HepG2 (cell line): ENCODE results near the gene ATXN1L. TPM values are rescaled to one million over a fixed set of nuclear protein-coding genes. Genes with fewer than 3 reads are reported as not detected.

Experiments
- BORCS8-MEF2B ChIP-seq: sonication (generic); formaldehyde crosslinking; IDR thresholded peaks from 2 replicates; pipeline ENCODE4 v1.8.0; 2022; ENCODE audit warnings: mild to moderate bottlenecking, missing genetic modification reagents
- CEBPG ChIP-seq: IDR thresholded peaks from 2 replicates; pipeline ENCODE4 v1.6.1; 2016
- CHD2 ChIP-seq: IDR thresholded peaks from 2 replicates; pipeline ENCODE4 v1.6.1; 2011; ENCODE audit warnings: low read depth, low read length, improper control_type of control experiment
- JARID2 ChIP-seq: sonication (generic); formaldehyde crosslinking; IDR thresholded peaks from 2 replicates; pipeline ENCODE4 v1.8.1; 2023; ENCODE audit warnings: missing genetic modification reagents, inconsistent platforms; ENCODE audit not compliant: insufficient replicate concordance
- KLF6 ChIP-seq: IDR thresholded peaks from 2 replicates; pipeline ENCODE4 v1.8.0; 2016; ENCODE audit warnings: missing biosample characterization, missing genetic modification reagents
- MAFK ChIP-seq, 2 experiments: IDR thresholded peaks in 1 of 2; conservative IDR thresholded peaks in 1 of 2; 2 replicates each; pipeline ENCODE4 v1.6.1; 2011; ENCODE audit warnings: improper control_type of control experiment in 2 of 2, low read length in 2 of 2
- SALL2 ChIP-seq: sonication (generic); formaldehyde crosslinking; IDR thresholded peaks from 2 replicates; pipeline ENCODE4 v1.8.1; 2023; ENCODE audit warnings: mild to moderate bottlenecking, missing genetic modification reagents, inconsistent platforms
- SP5 ChIP-seq: IDR thresholded peaks from 2 replicates; pipeline ENCODE4 v1.6.1; 2016; ENCODE audit warnings: low read depth, borderline replicate concordance
- STAT5B ChIP-seq: sonication (generic); formaldehyde crosslinking; IDR thresholded peaks from 2 replicates; pipeline ENCODE4 v1.4.0; 2020; ENCODE audit warnings: missing genetic modification reagents
- TARDBP ChIP-seq: sonication (generic); formaldehyde crosslinking; IDR thresholded peaks from 2 replicates; pipeline ENCODE4 v1.8.0; 2022; ENCODE audit warnings: mild to moderate bottlenecking, missing genetic modification reagents
- ZFAT ChIP-seq: sonication (generic); formaldehyde crosslinking; conservative IDR thresholded peaks from 2 replicates; pipeline ENCODE4 v1.8.1; 2023; ENCODE audit warnings: missing genetic modification reagents, inconsistent platforms
- ZKSCAN8 ChIP-seq: IDR thresholded peaks from 2 replicates; pipeline ENCODE4 v1.6.1; 2016; ENCODE audit warnings: borderline replicate concordance, missing genetic modification reagents, missing compliant biosample characterization
- ZNF160 ChIP-seq: sonication (generic); formaldehyde crosslinking; IDR thresholded peaks from 2 replicates; pipeline ENCODE4 v1.8.0; 2022; ENCODE audit warnings: mild to moderate bottlenecking, inconsistent platforms, missing genetic modification reagents
- ZNF3 ChIP-seq: IDR thresholded peaks from 2 replicates; pipeline ENCODE4 v1.7.0; 2017; ENCODE audit warnings: inconsistent platforms
- ZNF605 ChIP-seq: sonication (generic); formaldehyde crosslinking; IDR thresholded peaks from 2 replicates; pipeline ENCODE4 v1.8.0; 2022; ENCODE audit warnings: mild to moderate bottlenecking, missing genetic modification reagents
- polyA plus RNA-seq, 8 experiments: library from polyadenylated mRNA; depleted of rRNA in 3 of 8; stranded (reverse) in 7 of 8; unstranded in 1 of 8; fragments of >200 nt; fragmentation: Illumina TruSeq in 4 of 8; extraction: Trizol in 4 of 8; gene quantifications; 2 replicates each; pipeline versions ENCODE4 v1.2.1 to v1.2.3, GENCODE V29; 2011 to 2016; ENCODE audit warnings: low read depth in 4 of 8, missing spikeins in 1 of 8, mixed read lengths in 1 of 8; ENCODE audit not compliant: insufficient read depth in 1 of 8
- total RNA-seq, 5 experiments: library from RNA; depleted of rRNA; stranded (reverse); fragments of >200 nt; fragmentation: Illumina TruSeq; extraction: Trizol; gene quantifications; 2 replicates each; pipeline ENCODE4 v1.2.3, GENCODE V29; 2016; ENCODE audit warnings: low read depth in 1 of 5
- TF ChIP-seq, protein P1 (sequence below): IDR thresholded peaks from 2 replicates; pipeline ENCODE4 v1.6.1; 2016; ENCODE audit warnings: mild to moderate bottlenecking, missing biosample characterization, missing genetic modification reagents
- TF ChIP-seq, protein P2 (sequence below): sonication (generic); formaldehyde crosslinking; IDR thresholded peaks from 2 replicates; pipeline ENCODE4 v1.4.0; 2020; ENCODE audit warnings: missing genetic modification reagents, borderline replicate concordance
- TF ChIP-seq, protein P3 (sequence below): sonication (generic); formaldehyde crosslinking; conservative IDR thresholded peaks from 2 replicates; pipeline ENCODE4 v1.4.0; 2020; ENCODE audit warnings: missing genetic modification reagents
- TF ChIP-seq, protein P4 (sequence below): IDR thresholded peaks from 2 replicates; pipeline ENCODE4 v1.6.1; 2016; ENCODE audit warnings: missing biosample characterization, missing genetic modification reagents, low read depth
- TF ChIP-seq, protein P5 (sequence below): sonication (generic); formaldehyde crosslinking; IDR thresholded peaks from 2 replicates; pipeline ENCODE4 v1.5.1; 2020; ENCODE audit warnings: mild to moderate bottlenecking, moderate library complexity, missing genetic modification reagents
- TF ChIP-seq, protein P6 (sequence below): sonication (generic); formaldehyde crosslinking; IDR thresholded peaks from 2 replicates; pipeline ENCODE4 v1.8.1; 2023; ENCODE audit warnings: mild to moderate bottlenecking, moderate library complexity, missing genetic modification reagents

Gene ATXN1L
- total and polyA plus RNA-seq, 2 of the 13 experiments (the other 11 are each of a cell fraction or from before 2014, with no cell fraction given), result 20.0 to 22.4 TPM

DNA sequence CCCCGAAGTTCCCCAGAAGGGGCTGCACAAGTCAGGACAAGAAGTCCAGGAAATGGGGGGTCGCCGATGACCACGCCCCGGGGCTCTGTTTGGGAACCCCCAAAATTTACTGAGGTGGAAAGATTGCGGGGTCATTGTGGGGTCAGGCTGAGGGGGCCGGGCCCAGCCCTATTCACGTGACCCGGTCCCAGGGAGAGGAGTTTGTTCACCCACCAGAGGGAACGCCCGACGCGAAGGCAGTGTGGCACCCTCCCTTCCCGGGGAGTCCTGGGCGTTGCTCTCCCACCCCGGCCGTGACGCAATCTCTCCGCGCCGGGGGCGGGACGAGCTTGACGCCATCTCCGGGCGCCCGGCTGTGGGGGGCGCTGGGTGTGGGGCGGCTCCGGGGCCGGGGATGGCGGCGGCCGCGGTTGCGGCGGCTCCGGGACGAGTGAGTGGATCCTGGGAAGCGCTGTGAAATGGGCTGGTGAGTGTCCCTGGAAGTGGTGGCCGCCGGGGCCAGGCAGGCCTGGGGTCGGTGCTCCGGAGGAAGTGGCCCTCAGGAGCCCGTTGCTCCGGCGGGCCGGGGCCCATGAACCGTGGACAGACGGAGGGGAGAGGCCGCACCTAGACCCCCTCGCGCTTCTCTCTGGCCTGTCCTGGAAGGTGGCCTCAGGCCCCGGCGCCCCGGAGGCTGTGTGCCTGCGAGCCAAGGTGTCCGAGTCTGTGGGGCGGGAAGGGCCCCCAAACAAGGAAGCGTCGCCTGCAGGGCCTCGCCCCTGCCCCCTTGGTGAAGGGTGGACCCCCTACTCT is at the start of gene ATXN1L (continued):
- TF ChIP-seq SALL2 (CRISPR knock-in tag), result peak; percentile 94
- TF ChIP-seq, protein P1, sequence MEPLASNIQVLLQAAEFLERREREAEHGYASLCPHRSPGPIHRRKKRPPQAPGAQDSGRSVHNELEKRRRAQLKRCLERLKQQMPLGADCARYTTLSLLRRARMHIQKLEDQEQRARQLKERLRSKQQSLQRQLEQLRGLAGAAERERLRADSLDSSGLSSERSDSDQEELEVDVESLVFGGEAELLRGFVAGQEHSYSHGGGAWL (CRISPR knock-in tag), result peak; percentile 65
- peak; percentile 97 for TF ChIP-seq TARDBP (CRISPR knock-in tag)
- TF ChIP-seq, protein P2, sequence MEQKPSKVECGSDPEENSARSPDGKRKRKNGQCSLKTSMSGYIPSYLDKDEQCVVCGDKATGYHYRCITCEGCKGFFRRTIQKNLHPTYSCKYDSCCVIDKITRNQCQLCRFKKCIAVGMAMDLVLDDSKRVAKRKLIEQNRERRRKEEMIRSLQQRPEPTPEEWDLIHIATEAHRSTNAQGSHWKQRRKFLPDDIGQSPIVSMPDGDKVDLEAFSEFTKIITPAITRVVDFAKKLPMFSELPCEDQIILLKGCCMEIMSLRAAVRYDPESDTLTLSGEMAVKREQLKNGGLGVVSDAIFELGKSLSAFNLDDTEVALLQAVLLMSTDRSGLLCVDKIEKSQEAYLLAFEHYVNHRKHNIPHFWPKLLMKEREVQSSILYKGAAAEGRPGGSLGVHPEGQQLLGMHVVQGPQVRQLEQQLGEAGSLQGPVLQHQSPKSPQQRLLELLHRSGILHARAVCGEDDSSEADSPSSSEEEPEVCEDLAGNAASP (CRISPR knock-in tag), result peak; percentile 80; the same call in 1 of the 2 replicates
- no peak; a peak in 1 of 4 replicates for TF ChIP-seq MAFK (conservative IDR thresholded peaks at IDR 0.05 in 1 of 2, IDR thresholded peaks at IDR 0.05 in 1 of 2; ENCODE audit: low read length in 2 of 2)
- peak; percentile 68 for TF ChIP-seq BORCS8-MEF2B (CRISPR knock-in tag)
- peak; percentile 73; the same call in 1 of the 2 replicates for TF ChIP-seq CHD2
- TF ChIP-seq, protein P3, sequence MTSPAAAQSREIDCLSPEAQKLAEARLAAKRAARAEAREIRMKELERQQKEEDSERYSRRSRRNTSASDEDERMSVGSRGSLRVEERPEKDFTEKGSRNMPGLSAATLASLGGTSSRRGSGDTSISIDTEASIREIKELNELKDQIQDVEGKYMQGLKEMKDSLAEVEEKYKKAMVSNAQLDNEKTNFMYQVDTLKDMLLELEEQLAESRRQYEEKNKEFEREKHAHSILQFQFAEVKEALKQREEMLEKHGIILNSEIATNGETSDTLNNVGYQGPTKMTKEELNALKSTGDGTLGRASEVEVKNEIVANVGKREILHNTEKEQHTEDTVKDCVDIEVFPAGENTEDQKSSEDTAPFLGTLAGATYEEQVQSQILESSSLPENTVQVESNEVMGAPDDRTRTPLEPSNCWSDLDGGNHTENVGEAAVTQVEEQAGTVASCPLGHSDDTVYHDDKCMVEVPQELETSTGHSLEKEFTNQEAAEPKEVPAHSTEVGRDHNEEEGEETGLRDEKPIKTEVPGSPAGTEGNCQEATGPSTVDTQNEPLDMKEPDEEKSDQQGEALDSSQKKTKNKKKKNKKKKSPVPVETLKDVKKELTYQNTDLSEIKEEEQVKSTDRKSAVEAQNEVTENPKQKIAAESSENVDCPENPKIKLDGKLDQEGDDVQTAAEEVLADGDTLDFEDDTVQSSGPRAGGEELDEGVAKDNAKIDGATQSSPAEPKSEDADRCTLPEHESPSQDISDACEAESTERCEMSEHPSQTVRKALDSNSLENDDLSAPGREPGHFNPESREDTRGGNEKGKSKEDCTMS (CRISPR knock-in tag), result no peak
- no peak for TF ChIP-seq ZNF3 (CRISPR knock-in tag)
- no peak for TF ChIP-seq ZFAT (CRISPR knock-in tag)
- TF ChIP-seq CEBPG (CRISPR knock-in tag), result peak; percentile 91
- TF ChIP-seq JARID2 (CRISPR knock-in tag), result no peak
- no peak for TF ChIP-seq ZNF160 (CRISPR knock-in tag)
- TF ChIP-seq SP5 (CRISPR knock-in tag), result peak; percentile 96
- peak; percentile 83 for TF ChIP-seq KLF6 (CRISPR knock-in tag)
- TF ChIP-seq, protein P4, sequence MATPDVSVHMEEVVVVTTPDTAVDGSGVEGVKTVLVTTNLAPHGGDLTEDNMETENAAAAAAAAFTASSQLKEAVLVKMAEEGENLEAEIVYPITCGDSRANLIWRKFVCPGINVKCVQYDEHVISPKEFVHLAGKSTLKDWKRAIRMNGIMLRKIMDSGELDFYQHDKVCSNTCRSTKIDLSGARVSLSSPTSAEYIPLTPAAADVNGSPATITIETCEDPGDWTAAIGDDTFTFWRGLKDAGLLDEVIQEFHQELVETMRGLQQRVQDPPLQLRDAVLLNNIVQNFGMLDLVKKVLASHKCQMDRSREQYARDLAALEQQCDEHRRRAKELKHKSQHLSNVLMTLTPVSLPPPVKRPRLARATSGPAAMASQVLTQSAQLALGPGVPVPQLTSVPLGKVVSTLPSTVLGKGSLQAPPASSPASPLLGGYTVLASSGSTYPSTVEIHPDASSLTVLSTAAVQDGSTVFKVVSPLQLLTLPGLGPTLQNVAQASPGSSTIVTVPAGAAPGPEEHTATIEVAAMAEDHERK (CRISPR knock-in tag), result peak; percentile 44; the same call in 1 of the 2 replicates
- TF ChIP-seq STAT5B (CRISPR knock-in tag), result 0 out of 2 replicates have a peak, but pooled peaks have one; percentile 41
- TF ChIP-seq, protein P5, sequence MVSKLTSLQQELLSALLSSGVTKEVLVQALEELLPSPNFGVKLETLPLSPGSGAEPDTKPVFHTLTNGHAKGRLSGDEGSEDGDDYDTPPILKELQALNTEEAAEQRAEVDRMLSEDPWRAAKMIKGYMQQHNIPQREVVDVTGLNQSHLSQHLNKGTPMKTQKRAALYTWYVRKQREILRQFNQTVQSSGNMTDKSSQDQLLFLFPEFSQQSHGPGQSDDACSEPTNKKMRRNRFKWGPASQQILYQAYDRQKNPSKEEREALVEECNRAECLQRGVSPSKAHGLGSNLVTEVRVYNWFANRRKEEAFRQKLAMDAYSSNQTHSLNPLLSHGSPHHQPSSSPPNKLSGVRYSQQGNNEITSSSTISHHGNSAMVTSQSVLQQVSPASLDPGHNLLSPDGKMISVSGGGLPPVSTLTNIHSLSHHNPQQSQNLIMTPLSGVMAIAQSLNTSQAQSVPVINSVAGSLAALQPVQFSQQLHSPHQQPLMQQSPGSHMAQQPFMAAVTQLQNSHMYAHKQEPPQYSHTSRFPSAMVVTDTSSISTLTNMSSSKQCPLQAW, result peak; percentile 76; the same call in 1 of the 2 replicates
- TF ChIP-seq ZKSCAN8 (CRISPR knock-in tag), result peak; percentile 50; the same call in 1 of the 2 replicates
- no peak for TF ChIP-seq ZNF605
- TF ChIP-seq, protein P6, sequence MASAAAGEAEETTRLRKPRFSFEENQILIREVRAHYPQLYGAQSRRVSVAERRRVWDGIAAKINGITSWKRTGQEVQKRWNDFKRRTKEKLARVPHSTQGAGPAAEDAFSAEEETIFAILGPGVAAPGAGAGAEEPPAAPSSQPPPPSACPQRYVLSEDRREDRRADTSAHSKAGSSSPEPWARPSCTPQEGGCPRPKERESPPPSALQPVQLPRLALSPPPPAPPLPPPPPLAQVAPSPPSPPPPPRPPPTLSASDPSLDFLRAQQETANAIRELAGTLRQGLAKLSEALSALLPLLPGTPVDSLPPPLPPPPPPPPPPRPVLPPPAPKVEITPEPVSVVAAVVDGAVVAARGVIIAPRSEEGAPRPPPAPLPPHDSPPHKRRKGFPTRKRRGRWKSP (CRISPR knock-in tag), result no peak; the same call in 1 of the 2 replicates
